H4 (cell line): Measurements from ENCODE around the gene CDC14A. TPM values are rescaled to one million over a fixed set of nuclear protein-coding genes. Genes with fewer than 3 reads are reported as not detected.

Source experiments
- DNase-seq: peaks from one replicate; pipeline ENCODE4 v3.0.0-alpha.2; 2015; ENCODE audit warnings: low spot score
- total RNA-seq: library from RNA; depleted of rRNA; stranded (reverse); fragments of >200 nt; shearing (Covaris generic); gene quantifications from 2 replicates; pipeline ENCODE4 v1.2.3, GENCODE V29; 2014; rRNA removed

CDC14A gene
- total RNA-seq, 1 experiment from 2014 or later, result 2.3 TPM

- DNase-seq, result no peak
These were observed 183.7 kb downstream of the CDC14A start for GRCh38 chr1:100536031-100536430.

- DNase-seq, result no peak
These were observed 186.9 kb downstream of the CDC14A start for GRCh38 chr1:100538913-100539835.

GRCh38 chr1:100539836-100540536 lies 187.7 kb downstream of the CDC14A start:
- no peak for DNase-seq

GRCh38 chr1:100542285-100542684 lies 190.0 kb downstream of the CDC14A start:
- no peak for DNase-seq

GRCh38 chr1:100543640-100544039 lies 191.3 kb downstream of the CDC14A start:
- DNase-seq, result peak; percentile 38

GRCh38 chr1:100544791-100545190 lies 192.5 kb downstream of the CDC14A start:
- DNase-seq, result no peak

GRCh38 chr1:100545855-100546254 lies 193.5 kb downstream of the CDC14A start:
- DNase-seq, result no peak

GRCh38 chr1:100552031-100552430 lies 199.7 kb downstream of the CDC14A start:
- DNase-seq, result no peak

GRCh38 chr1:100552922-100553321 lies 200.6 kb downstream of the CDC14A start:
- no peak for DNase-seq

GRCh38 chr1:100556181-100556580 lies 203.9 kb downstream of the CDC14A start:
- no peak for DNase-seq

GRCh38 chr1:100556925-100557605 lies 204.8 kb downstream of the CDC14A start:
- no peak for DNase-seq

GRCh38 chr1:100557606-100557953 lies 205.3 kb downstream of the CDC14A start:
- no peak for DNase-seq

- DNase-seq, result no peak
These were observed 213.2 kb downstream of the CDC14A start for GRCh38 chr1:100565533-100565932.

GRCh38 chr1:100565937-100566699 lies 213.8 kb downstream of the CDC14A start:
- DNase-seq, result no peak

GRCh38 chr1:100567062-100567461 lies 214.8 kb downstream of the CDC14A start:
- DNase-seq, result no peak

Other genes with a start within 250 kb of the CDC14A start
- 8.1 and 9.4 TPM in 2 replicates for gene SASS6, start 219.6 kb upstream of the CDC14A start, total RNA-seq
- gene TRMT13, start 219.3 kb upstream of the CDC14A start, total RNA-seq, result 4.0 and 7.6 TPM in 2 replicates
- 0.06 TPM in 1 of 2 replicates, not detected in the other for gene LRRC39, start 174.2 kb upstream of the CDC14A start, total RNA-seq
- 4.7 and 7.8 TPM in 2 replicates for gene DBT, start 102.7 kb upstream of the CDC14A start, total RNA-seq
- gene RTCA, start 86.3 kb upstream of the CDC14A start, total RNA-seq, result 31.3 and 31.4 TPM in 2 replicates
- 0.04 TPM in 1 of 2 replicates, not detected in the other for gene GPR88, start 185.6 kb downstream of the CDC14A start, total RNA-seq